ENCODE results near the gene CAPZA2. TPM values are rescaled to one million over a fixed set of nuclear protein-coding genes. Genes with fewer than 3 reads are reported as not detected.

CAPZA2 gene
- total and polyA plus RNA-seq, 9 of the 15 experiments (the other 6 are each of a cell fraction or from before 2014, with no cell fraction given), result 67.0 to 524 (median 176) TPM

- no peak for FAIRE-seq
Measured at GRCh38 chr7:116966601-116967000, 104.2 kb downstream of the CAPZA2 start.

DNA sequence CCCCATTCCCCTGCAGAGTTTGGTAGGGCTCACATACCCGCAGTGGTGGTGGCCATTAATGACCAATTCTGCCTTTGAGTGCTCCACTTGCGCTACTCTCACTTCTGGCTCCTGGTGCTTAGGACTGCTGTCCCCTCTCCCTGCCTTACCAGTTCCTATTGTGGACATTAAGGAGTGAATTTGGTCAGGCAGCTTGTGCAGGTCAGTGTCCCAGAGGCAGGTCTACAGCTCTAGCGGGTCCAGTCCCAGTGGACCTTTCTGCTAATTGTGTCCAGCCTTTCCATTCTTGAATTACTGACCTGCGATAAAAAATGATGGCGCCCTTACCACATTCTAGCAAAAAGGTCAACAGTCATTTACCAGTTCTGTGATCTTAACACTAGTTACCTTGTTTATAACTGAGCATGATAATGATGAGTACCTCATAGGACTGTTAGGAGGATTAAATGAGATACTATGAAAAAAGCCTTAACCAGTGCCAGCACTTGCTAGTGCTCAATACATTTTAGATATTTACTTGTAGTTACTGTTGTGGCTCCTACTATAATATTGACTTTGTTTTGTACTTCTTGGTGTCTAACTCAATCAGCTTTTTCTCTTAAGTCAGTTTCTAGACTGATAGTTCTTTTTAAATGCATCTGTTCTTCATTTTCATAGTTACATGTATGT is 105.0 kb downstream of the CAPZA2 start:
- Histone ChIP-seq H3K27ac (ENCODE audit: extremely low read depth, low read depth, low read length) (no peak overlapping the region), H3K9ac (ENCODE audit: insufficient read depth in 1 of 2, low read depth in 2 of 2, low read length in 2 of 2) (peak overlapping the region in 1 of 2 experiments; percentile 2; a peak in 1 of 4 replicates), H3K4me2 (ENCODE audit: insufficient read depth, low read length) (no peak overlapping the region), H3K9me1 (ENCODE audit: control insufficient read depth, insufficient read depth, low read length) (no peaks in the 10 kb centered on the region), H3K4me1 (replicated peaks in 1 of 2; ENCODE audit: control insufficient read depth in 2 of 2, insufficient read depth in 2 of 2, low read length in 2 of 2) (peaks cover 10 to 28% of the 10 kb centered on the region in 2 experiments), H3K79me2 (ENCODE audit: control insufficient read depth, insufficient read depth, low read length) (peaks cover 43% of the 10 kb centered on the region; the same call in 2 of the 3 replicates), H3K9me3 (replicated peaks; ENCODE audit: control insufficient read depth, insufficient read depth, low read depth, low read length) (no peaks in the 10 kb centered on the region), H2AFZ (ENCODE audit: low read depth, low read length) (no peak overlapping the region), H4K20me1 (replicated peaks; ENCODE audit: control insufficient read depth, insufficient read depth, low read length) (no peaks in the 10 kb centered on the region), H3K4me3 (no peak overlapping the region), H3K36me3 (ENCODE audit: control insufficient read depth, insufficient read depth, low read length) (no peaks in the 10 kb centered on the region), H3K27me3 (ENCODE audit: control insufficient read depth in 2 of 2, insufficient read depth in 2 of 2, low read length in 2 of 2) (no peaks in the 10 kb centered on the region)
- no TSS peak for BruUV-seq (replicated peaks)
- ATAC-seq (peak; percentile 27), FAIRE-seq (no peak), DNase-seq (ENCODE audit: extremely low read depth in 1 of 4, low spot score in 3 of 4) (no peak)
- CTCF ChIA-PET (ENCODE audit: low intra/inter-chr PET ratio), result interaction anchor here (0.6 kb wide), 2 partner anchors 18 to 1193 kb away, joined by 3 to 5 read pairs; no protein-coding TSS in a partner anchor
- POLR2A ChIA-PET, result interaction anchor here (0.8 to 1.1 kb wide), 3 partner anchors 9 to 13 kb away, joined by 4 read pairs; no protein-coding TSS in a partner anchor
- WGBS (ENCODE audit: insufficient coverage, low coverage, missing lambda C conversion rate), result 83% methylated on average over 5 of the region's 5 CpGs
- in situ Hi-C loops (cut with MboI) (loop anchor here (25.0 kb wide), 1 partner anchor 1220 kb away; the partner anchor contains the start of gene LSM8), intact Hi-C loops (cut with micrococcal nuclease) (no loop called here)
- TF ChIP-seq FOXA3 (CRISPR knock-in tag; conservative IDR thresholded peaks at IDR 0.05 in 1 of 2, IDR thresholded peaks at IDR 0.05 in 1 of 2), result no peak
- 0 out of 2 replicates have a peak, but pooled peaks have one; percentile 53 for TF ChIP-seq ILF3 (IDR thresholded peaks at IDR 0.05; ENCODE audit: borderline replicate concordance)
- no peak for TF ChIP-seq ZNF324 (CRISPR knock-in tag; IDR thresholded peaks at IDR 0.05)
- TF ChIP-seq PYGO2 (tag; IDR thresholded peaks at IDR 0.05), result no peak
- no peak for TF ChIP-seq ZNF408 (CRISPR knock-in tag; IDR thresholded peaks at IDR 0.05; ENCODE audit: low read depth)
- TF ChIP-seq HDAC3 (IDR thresholded peaks at IDR 0.05; ENCODE audit: borderline replicate concordance, partially characterized antibody), result peak; percentile 16
- TF ChIP-seq, protein P1, sequence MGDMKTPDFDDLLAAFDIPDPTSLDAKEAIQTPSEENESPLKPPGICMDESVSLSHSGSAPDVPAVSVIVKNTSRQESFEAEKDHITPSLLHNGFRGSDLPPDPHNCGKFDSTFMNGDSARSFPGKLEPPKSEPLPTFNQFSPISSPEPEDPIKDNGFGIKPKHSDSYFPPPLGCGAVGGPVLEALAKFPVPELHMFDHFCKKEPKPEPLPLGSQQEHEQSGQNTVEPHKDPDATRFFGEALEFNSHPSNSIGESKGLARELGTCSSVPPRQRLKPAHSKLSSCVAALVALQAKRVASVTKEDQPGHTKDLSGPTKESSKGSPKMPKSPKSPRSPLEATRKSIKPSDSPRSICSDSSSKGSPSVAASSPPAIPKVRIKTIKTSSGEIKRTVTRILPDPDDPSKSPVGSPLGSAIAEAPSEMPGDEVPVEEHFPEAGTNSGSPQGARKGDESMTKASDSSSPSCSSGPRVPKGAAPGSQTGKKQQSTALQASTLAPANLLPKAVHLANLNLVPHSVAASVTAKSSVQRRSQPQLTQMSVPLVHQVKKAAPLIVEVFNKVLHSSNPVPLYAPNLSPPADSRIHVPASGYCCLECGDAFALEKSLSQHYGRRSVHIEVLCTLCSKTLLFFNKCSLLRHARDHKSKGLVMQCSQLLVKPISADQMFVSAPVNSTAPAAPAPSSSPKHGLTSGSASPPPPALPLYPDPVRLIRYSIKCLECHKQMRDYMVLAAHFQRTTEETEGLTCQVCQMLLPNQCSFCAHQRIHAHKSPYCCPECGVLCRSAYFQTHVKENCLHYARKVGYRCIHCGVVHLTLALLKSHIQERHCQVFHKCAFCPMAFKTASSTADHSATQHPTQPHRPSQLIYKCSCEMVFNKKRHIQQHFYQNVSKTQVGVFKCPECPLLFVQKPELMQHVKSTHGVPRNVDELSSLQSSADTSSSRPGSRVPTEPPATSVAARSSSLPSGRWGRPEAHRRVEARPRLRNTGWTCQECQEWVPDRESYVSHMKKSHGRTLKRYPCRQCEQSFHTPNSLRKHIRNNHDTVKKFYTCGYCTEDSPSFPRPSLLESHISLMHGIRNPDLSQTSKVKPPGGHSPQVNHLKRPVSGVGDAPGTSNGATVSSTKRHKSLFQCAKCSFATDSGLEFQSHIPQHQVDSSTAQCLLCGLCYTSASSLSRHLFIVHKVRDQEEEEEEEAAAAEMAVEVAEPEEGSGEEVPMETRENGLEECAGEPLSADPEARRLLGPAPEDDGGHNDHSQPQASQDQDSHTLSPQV (IDR thresholded peaks at IDR 0.05), result 0 out of 2 replicates have a peak, but pooled peaks have one; percentile 19
- TF ChIP-seq ZNF41 (CRISPR knock-in tag; conservative IDR thresholded peaks at IDR 0.05), result no peak

More at GRCh38 chr7:116966601-116967000, 104.2 kb downstream of the CAPZA2 start:
- intact Hi-C loops (cut with micrococcal nuclease), result no loop called here
- ChIA-PET POLR2A (interaction anchor here (0.6 to 2.5 kb wide), 2 partner anchors 10 to 436 kb away, joined by 3 to 8 read pairs; no protein-coding TSS in a partner anchor), CTCF (ENCODE audit: low intra/inter-chr PET ratio) (no interaction called here)
- TF ChIP-seq ZNF124 (CRISPR knock-in tag; IDR thresholded peaks at IDR 0.05) (no peak), KAT2B (IDR thresholded peaks at IDR 0.05; ENCODE audit: low read depth, low read length) (no peak), ZNF589 (CRISPR knock-in tag; IDR thresholded peaks at IDR 0.05; ENCODE audit: low read depth) (no peak), SMAD1 (IDR thresholded peaks at IDR 0.05; ENCODE audit: low read depth, low read length, partially characterized antibody) (no peak), EGR1 (conservative IDR thresholded peaks at IDR 0.05) (no peak), CHD2 (IDR thresholded peaks at IDR 0.05; ENCODE audit: low read depth, low read length) (no peak)
- H3K4me3 ChIP-seq, result no peak overlapping the region
- in situ Hi-C loops (cut with MboI), result loop anchor here (25.0 kb wide), 1 partner anchor 1221 kb away; the partner anchor contains the start of gene LSM8
- H3K27ac ChIP-seq (ENCODE audit: extremely low read depth, low read depth, low read length), result no peak overlapping the region
- H3K9me3 ChIP-seq (replicated peaks; ENCODE audit: control insufficient read depth, insufficient read depth, low read depth, low read length), result no peaks in the 10 kb centered on the region
- H3K27me3 ChIP-seq (ENCODE audit: control insufficient read depth in 2 of 2, insufficient read depth in 2 of 2, low read length in 2 of 2), result no peaks in the 10 kb centered on the region
- BruUV-seq (replicated peaks), result no TSS peak
- H3K4me2 ChIP-seq (ENCODE audit: insufficient read depth, low read length), result no peak overlapping the region
- no peak for ATAC-seq
- H4K20me1 ChIP-seq (replicated peaks; ENCODE audit: control insufficient read depth, insufficient read depth, low read length), result no peaks in the 10 kb centered on the region
- H2AFZ ChIP-seq (ENCODE audit: low read depth, low read length), result no peak overlapping the region
- H3K9ac ChIP-seq (ENCODE audit: insufficient read depth in 1 of 2, low read depth in 2 of 2, low read length in 2 of 2), result no peak overlapping the region
- H3K9me1 ChIP-seq (ENCODE audit: control insufficient read depth, insufficient read depth, low read length), result no peaks in the 10 kb centered on the region
- H3K36me3 ChIP-seq (ENCODE audit: control insufficient read depth, insufficient read depth, low read length), result no peaks in the 10 kb centered on the region
- H3K79me2 ChIP-seq (ENCODE audit: control insufficient read depth, insufficient read depth, low read length), result peaks cover 47% of the 10 kb centered on the region; the same call in 2 of the 3 replicates
- no peak for DNase-seq (ENCODE audit: extremely low read depth in 1 of 4, low spot score in 3 of 4)
- H3K4me1 ChIP-seq (replicated peaks in 1 of 2; ENCODE audit: control insufficient read depth in 2 of 2, insufficient read depth in 2 of 2, low read length in 2 of 2), result peaks cover 5 to 20% of the 10 kb centered on the region in 2 experiments

Measured in K562 (cell line).